Gastrocnemius medialis (tissue), 4 donors: ENCODE results near the gene OR2L13. TPM values are rescaled to one million over a fixed set of nuclear protein-coding genes. Genes with fewer than 3 reads are reported as not detected.
"Not testable (repeated sequence)": the region's sequence is repeated elsewhere in the genome, so short reads cannot be mapped to it uniquely, and the experiment has no call there.

Experiments used
- ATAC-seq, 2 donors: fragments of 150-250 bp; one replicate each; pipeline ENCODE4 v1.9.1; 2016
- DNase-seq, 2 donors: peaks; one replicate each; pipeline ENCODE4 v3.0.0-alpha.2; 2019
- H3K27ac ChIP-seq, 4 donors: fragments of 200-600 bp; sonication (generic); 1 replicate in 1 of 4; 2 replicates in 3 of 4; pipeline ENCODE4 v1.5.1; 2016 to 2018; ENCODE audit warnings: mild to moderate bottlenecking in 2 of 4, moderate library complexity in 1 of 4
- H3K27me3 ChIP-seq, 3 donors: fragments of 200-600 bp; sonication (generic) in 2 of 3; 1 replicate in 1 of 3; 2 replicates in 2 of 3; pipeline versions ENCODE4 v1.5.1 to v1.6.0; 2016 to 2019; ENCODE audit warnings: mild to moderate bottlenecking in 1 of 3, moderate library complexity in 1 of 3
- H3K36me3 ChIP-seq, 2 donors: fragments of 200-600 bp; sonication (generic) in 1 of 2; one replicate each; pipeline ENCODE4 v1.5.1; 2017 to 2018
- H3K4me1 ChIP-seq, 2 donors: fragments of 200-600 bp; sonication (generic) in 1 of 2; one replicate each; pipeline ENCODE4 v1.5.1; 2016 to 2017; ENCODE audit warnings: mild to moderate bottlenecking in 2 of 2
- H3K4me3 ChIP-seq, 4 donors: fragments of 200-600 bp; sonication (generic) in 3 of 4; 1 replicate in 1 of 4; 2 replicates in 3 of 4; pipeline ENCODE4 v1.5.1; 2016 to 2019; ENCODE audit warnings: mild to moderate bottlenecking in 2 of 4
- H3K9me3 ChIP-seq, 3 donors: fragments of 200-600 bp; sonication (generic) in 2 of 3; 1 replicate in 1 of 3; 2 replicates in 2 of 3; pipeline ENCODE4 v1.5.1; 2016 to 2019
- CTCF ChIP-seq, 5 experiments: fragments of 450-650 bp in 3 of 5; fragments of 200-600 bp in 2 of 5; sonication (generic) in 2 of 5; IDR thresholded peaks in 4 of 5; conservative IDR thresholded peaks in 1 of 5; 1 replicate in 4 of 5; 2 replicates in 1 of 5; pipeline ENCODE4 v1.5.1; 2016 to 2019; ENCODE audit warnings: antibody characterized with exemption in 5 of 5, mild to moderate bottlenecking in 3 of 5, moderate library complexity in 3 of 5
- POLR2A ChIP-seq, 2 donors: fragments of 450-650 bp; IDR thresholded peaks; one replicate each; pipeline ENCODE4 v1.6.1; 2017; ENCODE audit warnings: antibody characterized with exemption in 2 of 2, mild to moderate bottlenecking in 2 of 2, moderate library complexity in 2 of 2
- in situ Hi-C, 4 donors: fragments of 200-750 bp; cut with MboI; loops; one replicate each; pipeline versions ENCODE4 v1.15.0 to v1.8.0; 2017; ENCODE audit warnings: low sequenced_read_pairs in 4 of 4
- intact Hi-C: fragments of 100-400 bp; cut with DNase I; formaldehyde crosslinking; loops from one replicate; pipeline ENCODE4 v1.15.1; 2023; ENCODE audit warnings: low total_unique reads
- total RNA-seq, 4 donors: library from RNA; depleted of rRNA; stranded (reverse); fragments of >200 nt; gene quantifications; one replicate each; pipeline versions ENCODE4 v1.1.0 to v1.2.3, GENCODE V29; 2016

The OR2L13 gene
- total RNA-seq, 4 donors from 2014 or later, result not detected

GRCh38 chr1:248054671-248055070, 40.3 kb upstream of the OR2L13 start:
- in situ Hi-C loops, result no loop called here
- Histone ChIP-seq H3K27ac (no peak overlapping the region), H3K9me3 (no peaks in the 10 kb centered on the region), H3K4me3 (no peak overlapping the region), H3K27me3 (no peaks in the 10 kb centered on the region), H3K4me1 (no peaks in the 10 kb centered on the region), H3K36me3 (no peaks in the 10 kb centered on the region)
- no peak for ATAC-seq
- no peak for TF ChIP-seq CTCF (IDR thresholded peaks at IDR 0.05 in 4 of 5, conservative IDR thresholded peaks at IDR 0.05 in 1 of 5)
- TF ChIP-seq POLR2A (IDR thresholded peaks at IDR 0.05), result no peak
- DNase-seq, result no peak
- intact Hi-C loops, result no loop called here

GRCh38 chr1:248055261-248055660, 39.7 kb upstream of the OR2L13 start:
- Histone ChIP-seq H3K4me3 (no peak overlapping the region), H3K36me3 (no peaks in the 10 kb centered on the region), H3K4me1 (no peaks in the 10 kb centered on the region), H3K9me3 (no peaks in the 10 kb centered on the region), H3K27ac (no peak overlapping the region), H3K27me3 (no peaks in the 10 kb centered on the region)
- ATAC-seq, result no peak
- no peak for TF ChIP-seq POLR2A (IDR thresholded peaks at IDR 0.05)
- TF ChIP-seq CTCF (IDR thresholded peaks at IDR 0.05 in 4 of 5, conservative IDR thresholded peaks at IDR 0.05 in 1 of 5), result no peak
- in situ Hi-C loops, result no loop called here
- no peak for DNase-seq
- intact Hi-C loops, result no loop called here

GRCh38 chr1:248065071-248065470, 29.9 kb upstream of the OR2L13 start:
- no peak for ATAC-seq
- intact Hi-C loops, result no loop called here
- Histone ChIP-seq H3K27me3 (no peaks in the 10 kb centered on the region), H3K4me3 (no peak overlapping the region), H3K4me1 (no peaks in the 10 kb centered on the region), H3K9me3 (no peaks in the 10 kb centered on the region), H3K27ac (no peak overlapping the region), H3K36me3 (no peaks in the 10 kb centered on the region)
- no peak for TF ChIP-seq POLR2A (IDR thresholded peaks at IDR 0.05)
- TF ChIP-seq CTCF (IDR thresholded peaks at IDR 0.05 in 4 of 5, conservative IDR thresholded peaks at IDR 0.05 in 1 of 5), result no peak
- DNase-seq, result no peak
- in situ Hi-C loops, result no loop called here

GRCh38 chr1:248065604-248066003, 29.4 kb upstream of the OR2L13 start:
- Histone ChIP-seq H3K27me3 (no peaks in the 10 kb centered on the region), H3K9me3 (no peaks in the 10 kb centered on the region), H3K4me1 (no peaks in the 10 kb centered on the region), H3K27ac (no peak overlapping the region), H3K4me3 (no peak overlapping the region), H3K36me3 (no peaks in the 10 kb centered on the region)
- TF ChIP-seq CTCF (IDR thresholded peaks at IDR 0.05 in 4 of 5, conservative IDR thresholded peaks at IDR 0.05 in 1 of 5) (no peak), POLR2A (IDR thresholded peaks at IDR 0.05) (no peak)
- intact Hi-C loops, result no loop called here
- ATAC-seq (no peak), DNase-seq (no peak)
- in situ Hi-C loops, result no loop called here

GRCh38 chr1:248083864-248084263, 11.1 kb upstream of the OR2L13 start:
- H3K27ac ChIP-seq, H3K4me1 ChIP-seq, H3K36me3 ChIP-seq, ATAC-seq, H3K9me3 ChIP-seq, in situ Hi-C loops, intact Hi-C loops, DNase-seq, H3K4me3 ChIP-seq, H3K27me3 ChIP-seq: not testable (repeated sequence)
